HepG2 (cell line): Measurements from ENCODE around the gene LRRC51.

ENCODE experiments used
- SP2 ChIP-seq: sonication (generic); formaldehyde crosslinking; IDR thresholded peaks from 2 replicates; pipeline ENCODE4 v1.5.1; 2020; ENCODE audit warnings: mild to moderate bottlenecking, missing genetic modification reagents
- TF ChIP-seq, protein P1 (sequence below): sonication (generic); formaldehyde crosslinking; IDR thresholded peaks from 2 replicates; pipeline ENCODE4 v1.5.0; 2020; ENCODE audit warnings: mild to moderate bottlenecking, missing genetic modification reagents, moderate library complexity

DNA sequence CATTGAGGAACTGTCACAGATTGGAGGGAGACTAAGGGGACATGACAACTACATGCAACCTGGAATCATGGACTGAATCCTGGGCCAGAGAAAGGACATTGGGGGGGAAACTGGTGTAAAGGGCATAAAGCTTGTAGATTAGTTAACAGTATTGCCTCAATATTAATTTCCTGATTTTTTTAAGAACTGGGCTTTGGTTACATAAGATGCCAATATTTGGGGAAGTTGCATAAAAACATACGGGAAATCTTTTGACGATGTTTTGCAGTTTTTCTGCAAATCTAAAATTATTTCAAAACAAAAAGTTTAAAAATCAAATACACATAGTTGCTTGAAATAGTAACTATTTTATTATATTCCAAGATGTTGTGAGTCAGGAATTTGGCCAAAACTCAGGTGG is 52.0 kb downstream of the LRRC51 start:
- no peak for TF ChIP-seq SP2 (CRISPR knock-in tag)
- TF ChIP-seq, protein P1, sequence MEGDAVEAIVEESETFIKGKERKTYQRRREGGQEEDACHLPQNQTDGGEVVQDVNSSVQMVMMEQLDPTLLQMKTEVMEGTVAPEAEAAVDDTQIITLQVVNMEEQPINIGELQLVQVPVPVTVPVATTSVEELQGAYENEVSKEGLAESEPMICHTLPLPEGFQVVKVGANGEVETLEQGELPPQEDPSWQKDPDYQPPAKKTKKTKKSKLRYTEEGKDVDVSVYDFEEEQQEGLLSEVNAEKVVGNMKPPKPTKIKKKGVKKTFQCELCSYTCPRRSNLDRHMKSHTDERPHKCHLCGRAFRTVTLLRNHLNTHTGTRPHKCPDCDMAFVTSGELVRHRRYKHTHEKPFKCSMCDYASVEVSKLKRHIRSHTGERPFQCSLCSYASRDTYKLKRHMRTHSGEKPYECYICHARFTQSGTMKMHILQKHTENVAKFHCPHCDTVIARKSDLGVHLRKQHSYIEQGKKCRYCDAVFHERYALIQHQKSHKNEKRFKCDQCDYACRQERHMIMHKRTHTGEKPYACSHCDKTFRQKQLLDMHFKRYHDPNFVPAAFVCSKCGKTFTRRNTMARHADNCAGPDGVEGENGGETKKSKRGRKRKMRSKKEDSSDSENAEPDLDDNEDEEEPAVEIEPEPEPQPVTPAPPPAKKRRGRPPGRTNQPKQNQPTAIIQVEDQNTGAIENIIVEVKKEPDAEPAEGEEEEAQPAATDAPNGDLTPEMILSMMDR = no peak
